Activated naive CD8-positive, alpha-beta T cell treated with anti-CD3 and anti-CD28 coated beads, Interleukin-2, amount 50 U/mL, for 16 hours (primary cell): ENCODE results near the gene BLOC1S4.
"Not testable (repeated sequence)": the region's sequence is repeated elsewhere in the genome, so short reads cannot be mapped to it uniquely, and the experiment has no call there.

Source experiments
- DNase-seq: peaks from one replicate; pipeline ENCODE4 v3.0.0-alpha.2; 2020; ENCODE audit warnings: low read depth, low spot score

The BLOC1S4 gene

GRCh38 chr4:6718932-6719610 is 3.1 kb downstream of the BLOC1S4 start:
- no peak for DNase-seq

GRCh38 chr4:6719611-6720179 is 3.7 kb downstream of the BLOC1S4 start:
- no peak for DNase-seq

GRCh38 chr4:6720202-6720699 is 4.3 kb downstream of the BLOC1S4 start:
- peak; percentile 71 for DNase-seq

- DNase-seq = no peak
Observed at GRCh38 chr4:6721121-6721520, 5.1 kb downstream of the BLOC1S4 start.

GRCh38 chr4:6722891-6723290 is 6.9 kb downstream of the BLOC1S4 start:
- no peak for DNase-seq

- no peak for DNase-seq
Observed at GRCh38 chr4:6723851-6724250, 7.9 kb downstream of the BLOC1S4 start.

- DNase-seq = no peak
Observed at GRCh38 chr4:6724421-6725111, 8.6 kb downstream of the BLOC1S4 start.

GRCh38 chr4:6725427-6725961 is 9.5 kb downstream of the BLOC1S4 start:
- DNase-seq = not testable (repeated sequence)

- DNase-seq = no peak
Observed at GRCh38 chr4:6727081-6727942, 11.3 kb downstream of the BLOC1S4 start.

- DNase-seq = no peak
Observed at GRCh38 chr4:6727943-6728250, 11.9 kb downstream of the BLOC1S4 start.

- no peak for DNase-seq
Observed at GRCh38 chr4:6728320-6729029, 12.5 kb downstream of the BLOC1S4 start.

- DNase-seq = no peak
Observed at GRCh38 chr4:6730603-6731317, 14.8 kb downstream of the BLOC1S4 start.

- DNase-seq = no peak
Observed at GRCh38 chr4:6731318-6731675, 15.3 kb downstream of the BLOC1S4 start.

- DNase-seq = no peak
Observed at GRCh38 chr4:6731780-6732179, 15.8 kb downstream of the BLOC1S4 start.

GRCh38 chr4:6732441-6733357 is 16.7 kb downstream of the BLOC1S4 start:
- DNase-seq = no peak

GRCh38 chr4:6733358-6734164 is 17.6 kb downstream of the BLOC1S4 start:
- no peak for DNase-seq

- no peak for DNase-seq
Observed at GRCh38 chr4:6734165-6734786, 18.3 kb downstream of the BLOC1S4 start.

GRCh38 chr4:6739920-6740319 is 23.9 kb downstream of the BLOC1S4 start:
- no peak for DNase-seq
